ENCODE results near the gene MYZAP.

- TF ChIP-seq CTCF (conservative IDR thresholded peaks at IDR 0.05; ENCODE audit: low read depth, low read length) (no peak), EZH2 (IDR thresholded peaks at IDR 0.05; ENCODE audit: borderline replicate concordance, low read depth, low read length, poor library complexity, severe bottlenecking) (no peak)
These were observed 70.5 kb downstream of the MYZAP start for GRCh38 chr15:57662091-57662744.
